Glomerular visceral epithelial cell (primary cell): ENCODE measurements around the gene BABAM2.

ENCODE experiments used
- DNase-seq: peaks from one replicate; pipeline ENCODE4 v3.0.0-alpha.2; 2016; ENCODE audit errors: extremely low spot score

Gene BABAM2

DNA sequence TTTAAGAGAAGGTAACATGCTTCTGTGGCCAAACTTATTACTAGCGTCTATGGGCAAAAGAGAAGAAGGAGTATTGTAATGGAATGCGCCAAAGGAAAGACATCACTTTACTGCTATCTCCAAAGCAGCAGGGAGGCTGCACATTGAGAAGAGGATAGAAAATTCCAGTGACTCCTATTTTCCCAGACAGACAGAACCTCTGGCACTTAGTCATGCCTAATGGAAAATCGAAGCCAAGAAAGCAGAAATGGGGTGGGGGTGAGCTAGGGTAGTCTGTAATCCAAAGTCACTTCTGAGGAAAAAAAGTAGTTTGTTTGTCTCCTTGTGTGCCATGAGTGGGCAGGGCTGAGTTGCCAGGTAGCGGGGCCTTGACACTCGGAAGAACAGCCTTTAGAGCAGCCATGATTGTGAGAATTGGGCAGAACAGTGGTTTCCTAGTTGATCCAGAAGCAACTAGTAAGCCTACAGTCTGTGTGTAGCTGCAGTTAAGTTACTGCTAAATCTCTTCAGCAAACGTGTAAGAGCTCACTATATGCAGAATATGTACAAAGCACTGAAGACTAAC, 422.8 kb downstream of the BABAM2 start:
- DNase-seq = no peak

DNA sequence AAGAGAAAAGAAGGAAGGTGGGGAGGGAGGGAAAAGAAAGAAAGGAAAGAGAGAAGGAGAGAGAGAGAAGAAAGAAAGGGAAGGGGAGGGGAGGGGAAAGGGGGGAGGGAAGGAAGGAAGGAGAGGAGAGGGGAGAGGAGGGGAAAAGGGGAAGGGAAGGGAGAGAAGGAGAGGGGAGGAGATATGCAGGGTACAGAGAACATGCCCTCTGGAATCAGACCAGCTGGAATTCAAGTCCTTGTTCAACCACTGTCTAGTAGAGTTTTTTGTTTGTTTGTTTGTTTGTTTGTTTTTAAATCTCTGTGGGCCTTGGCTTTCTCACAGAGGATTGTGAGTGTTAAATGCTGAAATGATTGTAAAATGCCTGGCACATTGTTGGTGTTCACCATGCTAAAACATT, 424.4 kb downstream of the BABAM2 start:
- DNase-seq = no peak

DNA sequence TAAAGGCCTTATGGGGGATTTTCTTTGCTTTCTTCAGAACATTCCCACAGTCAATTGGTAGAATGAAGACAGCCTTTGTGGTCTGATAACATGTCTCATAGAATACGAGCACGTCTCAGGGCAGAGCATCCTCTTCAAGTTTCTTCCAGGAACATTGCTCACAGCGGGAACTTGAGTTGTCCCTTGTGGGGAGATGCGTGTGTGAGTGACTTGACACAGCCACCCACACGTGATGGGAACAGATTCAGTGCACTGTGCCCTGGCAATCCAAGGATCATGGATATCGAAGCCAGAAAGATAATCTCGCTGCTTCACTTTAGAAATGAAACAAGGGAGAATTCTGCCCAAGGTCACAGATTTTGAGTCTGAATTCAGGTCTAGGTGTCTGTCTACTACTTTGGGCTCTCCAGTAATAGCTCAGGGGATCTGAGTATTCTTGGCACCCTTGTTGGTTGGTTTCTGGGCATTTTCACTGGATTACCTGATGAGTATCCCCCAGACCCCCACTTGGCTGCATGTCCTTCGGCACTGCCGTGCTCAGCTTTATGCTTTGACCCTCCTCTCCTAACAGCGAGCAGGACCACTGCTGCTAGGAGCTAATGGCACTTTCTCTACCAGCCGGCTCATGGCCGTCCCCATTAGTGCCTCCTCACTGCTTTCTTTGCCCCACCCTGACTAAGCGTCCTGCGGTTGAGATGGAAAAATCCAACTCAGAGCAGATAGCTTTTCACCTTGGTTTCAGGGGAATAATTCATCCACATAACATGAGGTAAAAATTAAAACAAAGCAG, 426.2 kb downstream of the BABAM2 start:
- no peak for DNase-seq

DNA sequence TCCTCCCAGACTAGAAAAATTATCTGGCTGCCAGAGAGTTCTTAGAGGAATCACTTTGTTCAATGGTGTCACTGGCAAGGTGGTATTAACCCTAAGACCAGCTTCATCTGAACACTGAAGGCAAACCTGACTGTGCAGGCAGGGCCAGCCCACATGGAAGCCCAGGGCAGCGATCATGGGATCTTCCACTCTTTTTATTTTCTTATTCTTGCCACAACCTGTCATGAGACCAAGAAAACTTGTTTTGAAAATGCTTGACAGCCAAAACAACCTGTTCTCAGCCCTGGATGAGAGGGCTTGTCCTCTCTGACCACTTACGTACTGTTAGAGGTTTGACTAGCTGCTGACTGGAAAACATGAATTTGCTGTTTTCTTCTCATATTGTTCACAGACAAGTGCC, 426.9 kb downstream of the BABAM2 start:
- DNase-seq = no peak

DNA sequence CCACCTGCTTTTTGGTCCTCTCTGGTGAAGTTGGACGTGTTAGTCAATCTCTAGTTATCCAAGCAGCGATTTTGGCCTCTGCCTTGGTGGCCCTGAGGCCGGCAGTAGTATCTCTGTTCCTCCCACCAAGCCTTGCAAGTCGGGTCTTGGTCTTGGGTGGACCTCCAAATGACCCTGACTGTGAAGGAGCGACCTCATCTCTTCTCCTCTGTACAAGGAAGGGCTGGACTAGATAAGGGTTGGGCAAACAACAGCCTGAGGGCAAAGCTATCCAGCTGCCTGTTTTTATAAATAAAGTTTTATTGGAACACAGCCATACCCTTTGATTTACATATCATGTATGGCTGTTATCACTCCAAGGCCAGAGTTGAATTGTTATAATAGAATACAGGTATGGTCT, 427.5 kb downstream of the BABAM2 start:
- DNase-seq = no peak

DNA sequence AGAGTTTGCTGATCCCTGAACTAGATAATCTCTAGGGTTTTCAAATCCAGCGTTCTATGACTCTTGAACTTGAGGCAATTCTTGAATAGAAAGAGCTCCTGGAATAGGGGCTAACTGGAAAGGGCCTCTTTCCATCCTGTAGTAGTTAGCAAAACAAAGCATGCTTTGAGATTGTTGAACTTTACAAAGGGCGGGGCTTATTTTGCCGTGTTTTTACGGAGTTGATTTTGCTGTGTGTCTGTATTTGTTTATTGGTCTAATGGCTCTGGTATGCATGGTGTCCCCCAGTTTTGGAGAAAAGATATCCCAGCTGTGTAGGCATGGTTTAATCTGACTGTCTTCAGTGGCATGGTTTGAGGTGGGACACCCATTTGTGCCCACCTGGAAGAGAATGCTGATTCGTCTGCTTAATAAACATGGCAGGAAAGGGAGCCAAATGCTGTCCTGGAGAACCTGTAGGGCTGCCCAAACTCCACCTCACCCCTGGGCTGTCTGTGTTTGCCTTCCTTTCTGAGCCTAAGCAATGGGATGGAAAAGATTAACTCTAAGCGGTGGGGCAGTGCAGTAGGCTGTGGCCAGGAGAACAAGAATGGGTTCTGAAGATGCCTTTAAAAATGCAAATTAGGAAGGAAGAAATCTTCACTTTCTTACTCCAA, 428.1 kb downstream of the BABAM2 start:
- DNase-seq = no peak

DNA sequence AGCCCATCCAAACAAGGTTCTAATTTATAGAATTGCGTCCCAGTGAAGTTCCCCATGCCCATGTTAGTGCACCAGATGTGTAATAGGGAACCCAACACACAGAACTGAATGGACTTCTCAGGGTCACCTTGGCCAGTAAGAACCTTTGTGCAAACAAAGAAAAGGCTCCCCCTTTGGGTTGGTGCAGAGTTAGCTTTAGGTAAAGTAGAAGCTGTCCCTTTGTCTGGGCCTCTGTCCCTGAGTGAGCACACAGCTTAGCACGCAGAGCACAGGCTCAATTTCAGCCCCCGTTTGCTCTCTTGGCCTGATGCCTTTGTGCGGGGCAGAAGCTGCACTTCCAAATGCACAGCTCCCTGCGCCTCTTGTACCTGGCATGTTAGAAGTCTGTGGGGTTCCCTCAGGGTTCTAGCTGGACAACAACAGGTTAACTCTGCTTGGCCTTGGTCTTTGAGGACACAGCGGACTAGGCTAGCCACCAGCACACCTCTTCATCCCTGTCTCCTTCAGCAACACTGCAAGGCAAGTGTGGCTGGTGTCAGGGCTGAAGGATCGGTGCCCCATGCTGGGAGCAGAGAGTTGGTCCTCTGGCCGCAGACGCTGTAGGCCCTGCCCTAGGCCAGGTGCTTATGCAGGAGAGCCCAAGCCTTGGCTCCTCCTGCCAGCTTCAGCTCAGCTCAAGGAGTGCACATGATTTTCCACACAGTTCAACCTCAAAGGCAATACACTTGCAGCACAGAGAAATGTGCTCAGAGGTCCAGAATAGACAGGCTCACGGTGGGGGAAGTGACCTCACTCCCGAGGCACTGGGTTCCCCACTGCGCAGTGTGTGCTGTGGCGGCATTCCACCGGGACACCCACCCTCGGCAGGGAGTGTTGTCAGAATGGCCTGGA, 428.8 kb downstream of the BABAM2 start:
- DNase-seq = no peak

DNA sequence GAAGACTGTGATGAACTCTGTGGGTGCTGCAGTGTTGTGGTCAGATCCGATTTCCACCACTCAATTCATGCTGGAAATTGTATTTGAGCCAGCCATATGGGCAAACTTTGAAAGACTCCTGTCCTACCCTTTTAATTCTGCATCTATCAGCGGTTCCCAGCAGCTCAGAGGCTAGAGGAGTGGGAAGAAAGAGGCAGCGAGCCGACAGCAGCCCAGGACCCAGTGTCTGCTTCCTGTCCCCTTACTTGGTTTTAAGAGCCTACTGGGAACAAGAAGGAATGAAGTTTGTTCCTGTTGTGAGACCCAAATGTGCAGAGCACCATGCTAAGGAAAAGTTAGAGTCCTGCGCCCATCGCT, 429.5 kb downstream of the BABAM2 start:
- no peak for DNase-seq

DNA sequence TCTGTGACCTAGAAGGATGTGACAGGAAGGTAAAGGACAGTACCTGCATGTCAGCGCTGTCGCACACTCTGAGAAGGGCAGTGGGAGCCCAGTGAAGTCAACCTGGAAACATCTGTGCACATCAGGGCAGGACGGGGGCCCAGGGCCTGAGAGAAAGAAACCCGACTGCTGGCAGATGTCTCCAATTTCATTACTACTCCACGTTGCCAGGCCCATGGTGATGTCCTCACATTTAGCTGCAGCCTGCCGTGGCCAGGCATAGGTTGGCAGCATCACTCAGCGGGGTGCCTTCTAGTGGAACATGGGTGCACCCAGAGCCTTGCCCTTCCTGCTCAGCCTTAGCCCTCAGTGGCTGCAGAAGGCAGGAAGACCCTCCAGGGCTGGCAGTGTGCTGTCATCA, 429.8 kb downstream of the BABAM2 start:
- DNase-seq = no peak

DNA sequence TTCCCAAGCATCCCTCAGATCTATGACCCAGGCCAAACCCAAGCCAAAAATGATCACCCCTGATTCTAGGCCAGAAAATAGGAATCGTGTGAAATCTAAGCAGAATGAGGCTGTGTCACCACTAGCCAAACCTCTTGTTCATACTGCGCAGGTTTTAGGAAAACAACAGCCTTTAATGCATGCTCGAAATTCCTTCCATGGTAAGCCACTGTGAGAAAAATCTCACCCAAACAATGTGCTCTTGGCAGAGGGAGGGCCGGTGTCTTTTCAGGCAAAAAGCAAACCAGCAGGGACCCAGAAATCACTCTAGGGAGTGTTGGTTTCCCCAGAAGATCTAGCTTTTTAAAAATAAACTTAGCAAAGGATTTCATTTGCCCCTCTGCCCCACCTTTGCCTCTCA, 430.9 kb downstream of the BABAM2 start:
- DNase-seq = no peak

DNA sequence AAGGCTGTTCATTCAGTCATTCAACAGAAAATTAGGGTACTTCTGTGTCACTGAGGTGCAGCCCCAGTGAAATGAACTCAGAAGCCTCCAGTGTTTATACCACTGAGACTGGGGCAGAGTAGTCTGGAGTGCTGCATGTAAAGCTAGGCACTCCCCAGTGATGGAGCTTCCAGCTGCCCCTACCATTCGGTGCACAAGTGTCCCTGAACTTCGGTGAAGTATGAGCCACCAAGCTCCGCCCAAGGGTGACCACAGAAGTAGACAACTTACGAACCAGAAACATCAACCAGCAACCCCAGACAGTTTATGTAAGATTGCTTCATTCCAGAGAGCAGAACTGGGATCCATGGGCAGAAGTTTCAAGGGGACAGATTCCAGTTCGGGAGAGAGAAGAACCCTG, 431.5 kb downstream of the BABAM2 start:
- DNase-seq = no peak

DNA sequence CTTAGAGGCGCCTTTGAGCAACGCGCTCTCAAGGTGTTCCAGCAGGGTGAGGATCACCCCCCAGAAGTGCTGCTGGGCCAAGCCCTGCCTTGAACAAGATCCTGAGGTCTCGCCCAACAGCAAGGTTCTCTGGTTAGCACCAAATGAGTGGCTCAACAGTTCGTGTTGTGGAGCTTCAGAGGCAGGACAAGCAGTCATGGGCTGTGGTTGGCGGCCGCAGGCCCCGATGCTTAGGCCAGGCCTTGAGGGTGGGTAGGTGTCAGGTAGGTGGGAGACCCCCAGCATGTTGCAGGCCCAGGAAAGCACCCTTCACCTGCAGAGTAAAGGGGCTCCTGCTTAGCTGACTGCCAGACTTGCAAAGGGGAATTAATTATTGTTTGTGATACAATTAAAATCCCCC, 431.9 kb downstream of the BABAM2 start:
- no peak for DNase-seq

DNA sequence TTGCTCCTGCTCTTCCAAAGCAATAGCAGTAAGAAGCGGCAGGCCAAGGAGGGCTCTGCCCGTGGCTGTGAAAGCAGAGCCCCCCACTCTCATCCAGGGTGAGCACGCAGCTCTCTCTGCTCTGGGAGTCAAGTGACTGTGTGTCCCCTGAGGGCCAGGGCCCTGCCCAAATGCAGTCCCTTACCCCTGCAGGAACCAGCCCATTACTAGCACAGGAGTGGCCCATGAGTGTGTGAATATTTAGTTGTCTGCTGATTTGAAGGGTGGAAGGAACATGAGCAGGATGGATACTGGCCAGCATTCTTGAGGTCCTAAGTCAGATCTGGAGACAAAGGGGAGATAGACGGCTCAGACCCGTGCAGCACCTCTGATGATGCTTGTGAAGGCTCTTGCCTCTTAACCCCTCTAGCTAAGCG, 432.5 kb downstream of the BABAM2 start:
- DNase-seq = no peak

DNA sequence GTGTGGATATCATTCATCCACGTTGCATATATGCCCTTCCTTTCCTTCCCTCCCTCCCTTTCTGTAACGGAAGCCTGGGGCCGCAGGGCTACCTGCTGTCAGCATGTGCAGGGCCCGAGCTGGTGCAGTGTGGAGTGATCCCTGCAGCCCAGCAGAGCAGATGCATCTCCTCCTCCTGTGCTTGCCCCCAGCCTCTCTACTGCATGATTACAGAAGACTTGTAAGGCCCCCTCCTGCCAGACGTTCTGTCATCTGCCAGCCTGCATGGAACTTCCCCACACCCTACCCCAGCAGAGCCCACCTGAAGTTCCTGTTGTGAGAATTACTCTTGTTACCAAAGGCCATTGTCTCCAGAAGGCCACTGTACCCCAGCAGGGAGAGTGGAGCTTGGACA, 434.6 kb downstream of the BABAM2 start:
- DNase-seq = no peak

DNA sequence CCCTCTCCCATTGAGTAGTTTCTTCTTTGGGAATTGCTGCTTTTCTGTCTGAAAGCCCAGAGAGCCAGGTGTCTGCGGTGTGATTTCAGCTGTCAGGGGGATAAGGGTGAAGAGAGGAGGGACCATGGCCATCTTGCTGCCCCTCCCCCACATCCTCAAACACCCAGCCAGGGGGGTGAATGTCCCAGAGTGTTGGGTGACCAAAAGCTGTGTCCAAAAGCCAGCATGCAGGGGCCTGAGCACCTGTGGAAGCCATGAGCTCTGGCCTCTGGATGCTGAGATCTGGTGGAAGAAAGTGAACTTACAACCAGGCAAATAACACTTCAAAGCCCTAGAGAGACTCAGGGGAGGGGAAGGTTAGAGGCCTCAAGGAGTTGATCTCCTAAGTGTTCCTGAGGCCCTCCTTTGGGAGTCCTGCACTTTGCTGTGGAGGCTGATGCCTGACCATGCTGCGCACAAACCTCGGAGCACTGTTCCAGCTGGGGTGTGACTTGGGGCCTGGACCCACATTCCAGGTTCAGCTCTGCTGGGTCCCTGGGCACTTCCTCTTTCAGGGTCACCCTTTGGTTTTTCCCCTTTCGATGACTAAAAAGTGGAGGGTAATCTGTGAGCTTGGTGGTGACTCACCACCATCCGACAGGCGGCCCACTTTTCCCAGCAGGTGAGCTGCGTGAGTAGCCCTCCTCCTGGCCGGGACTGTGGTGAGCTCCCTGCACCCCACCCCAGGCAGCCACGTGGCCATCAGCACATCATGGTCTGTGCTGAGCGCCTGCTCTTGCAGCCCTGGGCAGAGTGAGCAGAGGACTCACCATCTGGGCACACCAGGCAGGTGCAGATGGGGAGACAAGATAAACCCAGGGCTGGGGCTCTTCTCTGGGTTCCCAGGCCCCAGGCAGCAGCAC, 435.3 kb downstream of the BABAM2 start:
- peak; percentile 91 for DNase-seq

DNA sequence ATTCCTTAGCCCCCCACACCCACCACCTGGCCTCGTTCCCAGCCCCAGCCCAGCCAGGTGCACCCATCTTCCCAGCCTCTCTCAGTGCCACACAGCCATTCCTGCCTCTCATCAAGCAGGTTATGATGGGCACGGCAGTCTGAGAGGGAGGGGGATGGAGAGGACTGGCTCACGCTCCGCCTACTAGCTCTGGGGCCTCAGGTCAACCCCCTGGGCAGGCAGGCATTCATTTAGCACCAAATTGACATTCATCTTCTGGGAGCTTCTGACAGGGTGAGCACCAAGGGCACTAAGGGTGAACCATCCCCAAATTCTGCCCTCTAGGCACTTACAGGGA, 435.9 kb downstream of the BABAM2 start:
- DNase-seq = no peak

DNA sequence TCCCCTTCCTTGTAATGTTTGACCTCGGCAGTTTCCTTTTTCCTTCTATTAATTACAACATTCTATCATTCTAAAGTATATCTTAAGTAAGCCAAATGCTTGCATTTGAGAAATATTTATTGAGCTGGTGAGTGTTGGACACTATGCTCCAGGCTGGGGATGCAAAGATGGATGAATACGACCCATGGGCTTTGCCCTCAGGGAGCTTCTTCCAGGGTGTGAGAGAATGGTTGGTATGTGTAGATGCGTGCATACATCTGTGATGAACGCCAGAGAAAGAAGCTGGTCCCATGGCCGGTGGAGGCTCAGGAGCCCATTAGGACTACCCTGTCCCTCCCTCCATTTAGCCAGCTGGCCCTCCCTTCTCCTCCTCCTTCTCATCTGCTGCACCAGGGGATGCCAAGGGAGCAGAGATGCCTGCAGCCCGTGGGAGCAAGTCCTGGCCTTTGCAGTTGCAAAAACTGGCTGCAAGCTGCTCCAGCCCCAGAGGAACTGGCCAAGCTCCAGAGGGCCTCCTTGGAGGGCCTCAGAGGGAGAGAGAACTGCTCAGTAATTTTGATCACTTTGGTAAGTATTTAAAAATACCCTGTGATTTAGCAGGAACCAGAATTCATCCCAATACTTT, 436.5 kb downstream of the BABAM2 start:
- DNase-seq = no peak

DNA sequence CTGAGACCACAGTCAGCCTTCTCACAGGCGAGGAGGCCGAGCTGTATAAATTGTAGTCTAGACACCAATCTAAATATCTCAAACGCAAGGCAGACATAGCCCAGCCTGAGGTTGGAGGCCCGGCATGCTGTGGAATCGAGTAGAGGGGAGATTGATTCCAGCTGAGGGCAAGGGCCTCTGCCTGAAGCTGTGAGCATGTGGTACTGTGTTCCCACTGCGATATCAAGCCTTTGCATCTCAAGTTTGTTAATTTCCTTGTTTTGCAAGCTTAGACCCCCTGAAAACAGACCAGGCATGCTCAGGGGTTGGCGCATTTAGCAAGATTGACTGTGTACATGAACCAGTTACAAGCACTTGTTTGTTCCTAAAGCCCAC, 437.0 kb downstream of the BABAM2 start:
- no peak for DNase-seq

DNA sequence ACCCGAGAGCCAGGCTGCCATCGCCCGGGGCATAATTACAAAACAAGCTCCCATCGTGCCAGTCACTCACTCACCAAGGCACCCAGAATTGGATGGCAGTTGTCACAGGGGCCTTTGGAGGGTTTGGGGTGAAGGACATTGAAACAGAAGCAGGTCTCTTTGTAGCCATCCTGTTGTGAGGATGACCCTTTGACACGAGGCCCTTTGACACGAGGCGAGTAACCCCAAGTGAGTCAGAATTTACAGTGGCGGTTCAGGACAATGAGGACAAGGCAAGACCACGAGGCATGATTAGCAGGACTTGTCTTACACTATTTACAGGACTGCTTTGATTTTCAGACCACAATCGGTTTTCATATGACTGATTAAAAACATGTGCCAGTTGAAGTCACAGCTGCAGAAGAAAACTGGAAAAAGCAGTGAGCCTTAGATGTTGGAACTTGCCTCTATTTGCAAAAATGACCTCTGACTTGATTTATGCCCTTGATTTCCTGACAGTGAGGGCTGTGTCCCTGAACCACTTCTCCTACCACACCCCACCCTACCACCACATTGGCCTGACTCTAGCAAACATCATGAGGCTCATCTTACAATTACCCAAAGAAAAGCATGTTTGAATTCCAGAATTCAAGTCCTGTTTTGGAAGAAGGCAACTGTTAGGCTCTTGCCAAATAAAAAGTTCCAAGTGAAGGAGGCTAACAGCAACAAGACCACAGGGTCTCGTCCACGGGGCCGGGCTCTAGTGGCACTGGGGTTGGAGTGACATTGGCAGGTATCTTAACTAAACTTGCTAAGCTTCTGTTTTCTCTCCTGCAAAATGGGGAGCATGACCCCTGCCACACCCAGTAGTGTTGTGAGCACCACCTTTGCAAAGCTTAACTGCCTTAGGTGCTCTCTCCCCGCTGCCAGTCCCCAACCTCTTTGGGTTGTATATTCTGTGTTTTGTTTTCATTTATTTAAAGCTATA, 437.7 kb downstream of the BABAM2 start:
- DNase-seq = no peak

DNA sequence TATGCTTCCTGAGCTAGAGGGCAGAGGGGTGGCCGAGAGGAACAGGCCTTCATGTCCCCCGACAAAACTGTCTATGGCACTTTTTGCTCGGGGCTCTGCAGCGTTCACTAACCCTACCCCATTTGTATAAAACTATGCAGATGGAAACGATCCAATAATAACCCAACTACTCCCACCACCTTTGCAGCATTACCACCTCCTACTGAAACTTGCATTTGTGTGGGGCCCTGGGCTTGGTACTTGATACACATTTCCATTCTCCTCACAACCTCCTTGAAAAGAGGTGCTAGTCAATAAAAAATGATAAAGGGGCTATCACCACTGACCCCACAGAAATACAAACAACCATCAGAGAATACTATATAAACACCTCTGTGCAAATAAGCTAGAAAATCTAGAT, 438.7 kb downstream of the BABAM2 start:
- no peak for DNase-seq
